Measurements from ENCODE around the gene ANKUB1. TPM values are rescaled to one million over a fixed set of nuclear protein-coding genes. Genes with fewer than 3 reads are reported as not detected.

ANKUB1 gene
- total RNA-seq, 1 donor from 2014 or later: not detected

- peaks cover 18% of the 10 kb centered on the region for H4K20me1 ChIP-seq (ENCODE audit: low read depth)
- no peaks in the 10 kb centered on the region for H3K27me3 ChIP-seq
- H3K4me3 ChIP-seq: no peak overlapping the region
- peaks cover 4% of the 10 kb centered on the region for H3F3A ChIP-seq (ENCODE audit: low read depth)
- H3K4me2 ChIP-seq: no peak overlapping the region
- peaks cover 9% of the 10 kb centered on the region for H3K4me1 ChIP-seq
- no peak overlapping the region for H3K27ac ChIP-seq
- H3K79me2 ChIP-seq (ENCODE audit: low read depth): peaks cover 95% of the 10 kb centered on the region
- no peak overlapping the region for H2AFZ ChIP-seq (replicated peaks)
- H3K36me3 ChIP-seq: peaks cover 4% of the 10 kb centered on the region
- H3K9me3 ChIP-seq (ENCODE audit: low read depth): no peaks in the 10 kb centered on the region
- TF ChIP-seq, protein P1, sequence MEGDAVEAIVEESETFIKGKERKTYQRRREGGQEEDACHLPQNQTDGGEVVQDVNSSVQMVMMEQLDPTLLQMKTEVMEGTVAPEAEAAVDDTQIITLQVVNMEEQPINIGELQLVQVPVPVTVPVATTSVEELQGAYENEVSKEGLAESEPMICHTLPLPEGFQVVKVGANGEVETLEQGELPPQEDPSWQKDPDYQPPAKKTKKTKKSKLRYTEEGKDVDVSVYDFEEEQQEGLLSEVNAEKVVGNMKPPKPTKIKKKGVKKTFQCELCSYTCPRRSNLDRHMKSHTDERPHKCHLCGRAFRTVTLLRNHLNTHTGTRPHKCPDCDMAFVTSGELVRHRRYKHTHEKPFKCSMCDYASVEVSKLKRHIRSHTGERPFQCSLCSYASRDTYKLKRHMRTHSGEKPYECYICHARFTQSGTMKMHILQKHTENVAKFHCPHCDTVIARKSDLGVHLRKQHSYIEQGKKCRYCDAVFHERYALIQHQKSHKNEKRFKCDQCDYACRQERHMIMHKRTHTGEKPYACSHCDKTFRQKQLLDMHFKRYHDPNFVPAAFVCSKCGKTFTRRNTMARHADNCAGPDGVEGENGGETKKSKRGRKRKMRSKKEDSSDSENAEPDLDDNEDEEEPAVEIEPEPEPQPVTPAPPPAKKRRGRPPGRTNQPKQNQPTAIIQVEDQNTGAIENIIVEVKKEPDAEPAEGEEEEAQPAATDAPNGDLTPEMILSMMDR (IDR thresholded peaks at IDR 0.05): no peak
- no peak for TF ChIP-seq EZH2 (IDR thresholded peaks at IDR 0.05)
- TF ChIP-seq EZH2phosphoT487 (IDR thresholded peaks at IDR 0.05): no peak
- Mint-ChIP-seq H3K27me3 (ENCODE audit: insufficient read depth, low read depth) (no peaks in the 10 kb centered on the region), H3K36me3 (peaks cover 19% of the 10 kb centered on the region), H3K4me1 (peaks cover 14% of the 10 kb centered on the region), H3K9me3 (peaks cover 24% of the 10 kb centered on the region), H3K27ac (no peak overlapping the region), H3K4me3 (no peak overlapping the region)
- no peak overlapping the region for H3K9ac ChIP-seq
- DNase-seq (ENCODE audit: low spot score): no peak
Observed at GRCh38 chr3:149819432-149819831, 27.1 kb upstream of the ANKUB1 start.

GRCh38 chr3:149816986-149817385, 24.6 kb upstream of the ANKUB1 start:
- Histone ChIP-seq H3K4me2 (no peak overlapping the region), H3K4me1 (peaks cover 13% of the 10 kb centered on the region), H3K79me2 (ENCODE audit: low read depth) (peaks cover 76% of the 10 kb centered on the region), H3K27ac (no peak overlapping the region), H2AFZ (replicated peaks) (no peak overlapping the region), H3K9me3 (ENCODE audit: low read depth) (no peaks in the 10 kb centered on the region), H4K20me1 (ENCODE audit: low read depth) (peaks cover 29% of the 10 kb centered on the region), H3F3A (ENCODE audit: low read depth) (peaks cover 26% of the 10 kb centered on the region), H3K4me3 (no peak overlapping the region), H3K9ac (no peak overlapping the region), H3K27me3 (no peaks in the 10 kb centered on the region), H3K36me3 (peaks cover under 1% of the 10 kb centered on the region)
- Mint-ChIP-seq H3K4me3 (no peak overlapping the region), H3K36me3 (peaks cover 12% of the 10 kb centered on the region), H3K27me3 (ENCODE audit: insufficient read depth, low read depth) (peaks cover 2% of the 10 kb centered on the region), H3K9me3 (peaks cover 17% of the 10 kb centered on the region), H3K27ac (no peak overlapping the region), H3K4me1 (peaks cover 24% of the 10 kb centered on the region)
- no peak for TF ChIP-seq EZH2 (IDR thresholded peaks at IDR 0.05)
- no peak for TF ChIP-seq EZH2phosphoT487 (IDR thresholded peaks at IDR 0.05)
- TF ChIP-seq, protein P1 (IDR thresholded peaks at IDR 0.05): no peak
- no peak for DNase-seq (ENCODE audit: low spot score)

GRCh38 chr3:149816311-149816710, 24.0 kb upstream of the ANKUB1 start:
- H3K27me3 Mint-ChIP-seq (ENCODE audit: insufficient read depth, low read depth): peaks cover 2% of the 10 kb centered on the region
- Histone ChIP-seq H3K27ac (no peak overlapping the region), H3K9ac (no peak overlapping the region), H3K9me3 (ENCODE audit: low read depth) (no peaks in the 10 kb centered on the region), H3F3A (ENCODE audit: low read depth) (peaks cover 31% of the 10 kb centered on the region), H3K4me2 (no peak overlapping the region), H3K79me2 (ENCODE audit: low read depth) (peaks cover 73% of the 10 kb centered on the region), H3K4me3 (no peak overlapping the region), H3K36me3 (no peaks in the 10 kb centered on the region), H3K4me1 (peaks cover 13% of the 10 kb centered on the region), H2AFZ (replicated peaks) (no peak overlapping the region), H3K27me3 (no peaks in the 10 kb centered on the region), H4K20me1 (ENCODE audit: low read depth) (peaks cover 29% of the 10 kb centered on the region)
- H3K4me3 Mint-ChIP-seq: no peak overlapping the region
- DNase-seq (ENCODE audit: low spot score): no peak
- TF ChIP-seq, protein P1 (IDR thresholded peaks at IDR 0.05): no peak
- TF ChIP-seq EZH2phosphoT487 (IDR thresholded peaks at IDR 0.05): no peak
- TF ChIP-seq EZH2 (IDR thresholded peaks at IDR 0.05): no peak
- H3K27ac Mint-ChIP-seq: no peak overlapping the region
- H3K9me3 Mint-ChIP-seq: peaks cover 10% of the 10 kb centered on the region
- peaks cover 5% of the 10 kb centered on the region for H3K36me3 Mint-ChIP-seq
- H3K4me1 Mint-ChIP-seq: peaks cover 24% of the 10 kb centered on the region

Data from neural progenitor cell (in vitro differentiated cells).